Mesothelial cell of epicardium (in vitro differentiated cells): Measurements from ENCODE around the gene TMEM235. TPM values are rescaled to one million over a fixed set of nuclear protein-coding genes. Genes with fewer than 3 reads are reported as not detected.

Experiments
- DNase-seq, 2 experiments: peaks; one replicate each; pipeline ENCODE4 v3.0.0; 2021; ENCODE audit warnings: low spot score in 2 of 2; ENCODE audit not compliant: unreplicated experiment in 2 of 2
- H3K27ac Mint-ChIP-seq: 2 replicates; pipeline ENCODE4 v1.8.0; 2021; ENCODE audit warnings: mixed read lengths
- H3K27me3 Mint-ChIP-seq: 2 replicates; pipeline ENCODE4 v1.8.0; 2021; ENCODE audit warnings: low read depth, mixed read lengths
- H3K36me3 Mint-ChIP-seq: 2 replicates; pipeline ENCODE4 v1.8.0; 2021; ENCODE audit warnings: mixed read lengths
- H3K4me1 Mint-ChIP-seq: 2 replicates; pipeline ENCODE4 v1.8.0; 2021; ENCODE audit warnings: mixed read lengths
- H3K4me3 Mint-ChIP-seq: 2 replicates; pipeline ENCODE4 v1.8.0; 2021; ENCODE audit warnings: mild to moderate bottlenecking, moderate library complexity, mixed read lengths
- H3K9me3 Mint-ChIP-seq: 2 replicates; pipeline ENCODE4 v1.8.0; 2021; ENCODE audit warnings: mixed read lengths
- total RNA-seq: library from RNA; stranded (reverse); gene quantifications from 3 replicates; pipeline ENCODE4 v1.2.1, GENCODE V29; 2021
- TF ChIP-seq, protein P1 (sequence below): fragments of 200-600 bp; sonication (generic); IDR thresholded peaks from one replicate; pipeline ENCODE4 v1.5.0; 2021; ENCODE audit warnings: antibody characterized with exemption; ENCODE audit not compliant: unreplicated experiment

The TMEM235 gene
- total RNA-seq, 1 donor from 2014 or later = 1.5 TPM

DNA sequence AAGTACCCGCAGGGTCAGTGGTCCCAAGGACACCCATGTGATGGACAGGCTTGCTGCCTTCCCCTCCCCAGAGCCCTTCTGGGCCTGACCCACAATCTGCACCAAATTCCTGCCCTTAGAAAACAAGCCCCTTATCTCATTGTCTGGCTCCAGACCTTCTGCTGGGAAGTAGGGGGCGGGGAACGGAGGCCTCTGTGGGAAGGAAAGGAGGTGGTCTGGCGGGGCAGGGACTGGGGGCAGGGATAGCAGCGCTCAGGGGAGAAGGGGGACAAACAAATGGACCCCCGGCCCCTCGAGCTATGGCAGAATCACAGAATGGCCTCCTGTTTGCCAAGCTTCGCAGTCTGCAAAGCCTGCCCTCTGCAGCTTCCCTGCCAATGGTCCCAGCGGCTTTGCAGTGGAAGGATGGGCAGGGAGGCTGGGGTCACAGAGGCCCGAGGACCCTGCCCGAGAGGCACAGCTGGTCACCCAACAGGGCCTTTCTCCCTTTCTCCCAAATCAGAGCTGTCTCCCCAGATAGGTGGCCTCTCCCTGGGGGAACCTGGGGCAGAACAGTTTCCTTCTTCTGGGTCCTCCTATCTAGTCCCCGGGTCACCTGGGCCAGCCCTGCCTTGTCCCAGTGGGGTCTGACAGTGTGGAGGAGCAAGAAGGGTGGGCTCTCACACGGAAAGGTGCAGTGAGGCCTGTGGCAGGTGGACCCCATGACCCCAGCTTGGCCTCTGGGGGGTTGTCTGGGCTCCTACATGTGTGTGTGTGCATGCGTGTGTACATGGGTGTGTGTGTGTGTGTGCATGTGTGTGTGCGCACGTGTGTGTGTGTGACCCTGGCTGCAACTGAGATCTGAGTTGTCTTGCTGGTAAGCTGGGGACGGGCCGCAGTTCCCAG is 25.5 kb downstream of the TMEM235 start:
- Mint-ChIP-seq H3K9me3 (no peaks in the 10 kb centered on the region), H3K4me3 (no peak overlapping the region), H3K36me3 (no peaks in the 10 kb centered on the region), H3K4me1 (peaks cover 58% of the 10 kb centered on the region), H3K27ac (peak overlapping the region; percentile 94), H3K27me3 (no peaks in the 10 kb centered on the region)
- DNase-seq = no peak
- TF ChIP-seq, protein P1, sequence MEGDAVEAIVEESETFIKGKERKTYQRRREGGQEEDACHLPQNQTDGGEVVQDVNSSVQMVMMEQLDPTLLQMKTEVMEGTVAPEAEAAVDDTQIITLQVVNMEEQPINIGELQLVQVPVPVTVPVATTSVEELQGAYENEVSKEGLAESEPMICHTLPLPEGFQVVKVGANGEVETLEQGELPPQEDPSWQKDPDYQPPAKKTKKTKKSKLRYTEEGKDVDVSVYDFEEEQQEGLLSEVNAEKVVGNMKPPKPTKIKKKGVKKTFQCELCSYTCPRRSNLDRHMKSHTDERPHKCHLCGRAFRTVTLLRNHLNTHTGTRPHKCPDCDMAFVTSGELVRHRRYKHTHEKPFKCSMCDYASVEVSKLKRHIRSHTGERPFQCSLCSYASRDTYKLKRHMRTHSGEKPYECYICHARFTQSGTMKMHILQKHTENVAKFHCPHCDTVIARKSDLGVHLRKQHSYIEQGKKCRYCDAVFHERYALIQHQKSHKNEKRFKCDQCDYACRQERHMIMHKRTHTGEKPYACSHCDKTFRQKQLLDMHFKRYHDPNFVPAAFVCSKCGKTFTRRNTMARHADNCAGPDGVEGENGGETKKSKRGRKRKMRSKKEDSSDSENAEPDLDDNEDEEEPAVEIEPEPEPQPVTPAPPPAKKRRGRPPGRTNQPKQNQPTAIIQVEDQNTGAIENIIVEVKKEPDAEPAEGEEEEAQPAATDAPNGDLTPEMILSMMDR = no peak

DNA sequence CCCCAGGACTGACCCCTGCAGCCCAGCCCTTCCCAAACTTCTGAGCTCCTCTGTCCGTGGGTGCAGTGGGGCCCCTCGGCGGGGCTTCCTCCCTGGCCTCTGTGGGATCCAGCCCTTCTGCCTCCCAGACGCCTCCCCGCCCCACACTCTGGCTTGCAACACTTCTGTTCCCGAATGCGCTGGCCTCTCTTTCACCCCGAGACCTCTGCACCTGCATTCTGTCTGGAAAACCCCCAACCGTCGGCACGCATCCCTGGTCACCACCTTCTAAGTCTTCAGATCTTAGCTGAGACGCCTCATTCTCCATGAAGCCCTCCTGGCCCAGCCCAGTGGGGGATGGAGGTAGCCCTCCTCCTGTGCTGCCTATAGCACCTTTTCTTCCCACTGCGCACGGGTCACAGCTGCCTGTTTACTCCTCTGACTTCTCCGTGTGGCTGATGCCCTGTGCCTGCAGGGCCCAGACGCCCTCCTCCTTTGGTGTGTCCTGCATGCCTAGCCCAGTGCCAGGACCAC is 26.4 kb downstream of the TMEM235 start:
- Mint-ChIP-seq H3K9me3 (no peaks in the 10 kb centered on the region), H3K36me3 (no peaks in the 10 kb centered on the region), H3K4me3 (peak overlapping the region; percentile 24), H3K27me3 (no peaks in the 10 kb centered on the region), H3K27ac (peak overlapping the region; percentile 94), H3K4me1 (peaks cover 51% of the 10 kb centered on the region)
- TF ChIP-seq, protein P1 = no peak
- DNase-seq = no peak

DNA sequence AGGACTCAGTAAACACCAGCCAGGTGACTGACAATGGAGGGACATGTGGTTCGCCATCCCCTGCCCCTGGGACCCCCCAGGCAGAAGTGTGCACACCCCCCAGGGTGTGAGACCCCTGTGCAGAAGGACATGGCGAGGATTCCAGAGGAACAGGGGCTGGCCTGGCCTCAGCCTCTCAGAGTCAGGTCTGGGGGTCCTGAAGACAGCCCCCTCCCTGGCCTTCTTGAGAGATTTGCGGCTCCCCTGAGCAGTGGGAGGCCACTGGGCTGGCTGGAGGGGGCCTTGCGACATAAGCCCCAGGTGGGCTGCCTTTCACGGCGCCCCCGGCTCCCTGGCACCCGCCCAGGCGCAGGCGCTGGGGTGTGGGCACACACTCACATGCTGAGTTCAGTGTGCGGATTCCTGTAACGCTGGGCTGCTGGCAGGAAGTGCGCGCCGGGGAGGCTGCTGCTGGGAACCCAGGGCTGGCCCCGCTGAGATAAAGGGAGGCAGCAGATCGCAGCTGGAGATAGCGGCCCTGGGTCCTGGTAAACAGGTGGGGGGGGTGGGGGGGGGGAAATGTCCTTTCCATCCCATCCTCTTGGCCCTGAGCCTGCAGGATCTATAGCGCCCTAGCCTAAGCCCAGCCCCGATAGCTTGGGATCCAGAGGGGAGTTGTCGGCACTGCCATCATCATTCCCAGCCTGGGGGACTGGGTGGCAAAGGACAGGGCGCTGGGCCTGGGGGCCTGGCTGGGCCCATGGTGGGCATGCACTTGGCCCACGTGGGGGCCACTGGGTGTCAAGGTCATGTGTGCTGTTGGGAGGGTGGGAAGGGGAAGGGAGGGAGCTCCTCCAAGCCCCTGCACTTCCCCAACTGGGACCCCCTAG is 27.1 kb downstream of the TMEM235 start:
- peak in 1 of 2 experiments; percentile 38 for DNase-seq
- Mint-ChIP-seq H3K27ac (peak overlapping the region; percentile 94), H3K9me3 (no peaks in the 10 kb centered on the region), H3K36me3 (no peaks in the 10 kb centered on the region), H3K4me1 (peaks cover 50% of the 10 kb centered on the region), H3K27me3 (no peaks in the 10 kb centered on the region), H3K4me3 (peak overlapping the region; percentile 24)
- TF ChIP-seq, protein P1 = no peak

DNA sequence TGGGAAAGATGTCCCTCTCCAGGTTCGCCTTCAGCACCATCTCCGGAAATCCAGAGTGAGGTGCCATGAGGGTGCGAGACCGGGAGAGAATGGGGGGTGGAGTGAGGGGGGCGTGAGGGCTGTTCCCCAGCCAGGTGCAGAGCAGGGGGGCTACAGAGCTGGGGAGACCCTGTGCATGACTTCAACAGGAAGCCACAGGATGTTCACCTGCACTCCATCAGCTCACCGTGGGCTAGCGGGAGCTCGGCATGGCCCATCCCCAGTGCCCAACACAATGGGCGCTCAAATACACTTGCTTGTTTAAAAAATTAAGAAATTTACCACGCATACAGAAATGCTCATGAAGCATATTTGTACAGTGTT is 27.7 kb downstream of the TMEM235 start:
- no peaks in the 10 kb centered on the region for H3K36me3 Mint-ChIP-seq
- TF ChIP-seq, protein P1 = no peak
- H3K27ac Mint-ChIP-seq = no peak overlapping the region
- peaks cover 47% of the 10 kb centered on the region for H3K4me1 Mint-ChIP-seq
- no peak overlapping the region for H3K4me3 Mint-ChIP-seq
- H3K27me3 Mint-ChIP-seq = no peaks in the 10 kb centered on the region
- no peak for DNase-seq
- H3K9me3 Mint-ChIP-seq = no peaks in the 10 kb centered on the region

DNA sequence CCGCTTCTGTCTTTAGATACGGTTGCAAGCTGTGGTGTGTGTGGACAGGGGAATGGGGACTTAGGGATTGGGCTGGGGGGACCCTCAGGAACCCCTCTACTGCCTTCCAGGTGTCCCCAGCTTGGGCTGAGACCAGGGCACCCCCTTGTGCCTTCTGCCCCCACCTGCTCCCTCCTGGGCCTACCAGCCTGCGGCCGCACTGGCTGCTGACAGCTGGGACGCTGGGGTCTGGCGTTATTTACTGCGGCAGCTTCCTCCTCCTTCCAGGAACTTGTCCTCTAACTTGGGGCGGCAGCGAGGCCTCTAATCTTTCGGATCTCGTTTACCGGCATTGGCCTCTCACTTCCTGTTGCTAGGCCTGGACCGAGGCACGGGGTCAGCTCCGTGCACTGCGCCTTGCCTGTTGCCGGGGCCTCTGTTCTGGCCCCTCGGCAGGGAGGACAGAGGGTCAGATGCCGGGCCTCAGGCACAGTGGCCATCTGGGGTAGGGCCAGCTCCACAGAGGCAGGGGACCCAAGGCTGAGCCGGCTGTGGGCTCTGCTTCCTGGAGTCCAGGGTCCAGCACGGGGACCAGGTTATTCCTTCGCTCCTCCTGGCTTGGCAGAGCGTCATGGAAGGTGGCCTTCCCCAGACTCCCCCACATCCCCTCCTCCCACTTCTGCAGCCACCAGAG is 31.8 kb downstream of the TMEM235 start:
- Mint-ChIP-seq H3K9me3 (no peaks in the 10 kb centered on the region), H3K4me1 (peaks cover 41% of the 10 kb centered on the region), H3K27ac (peak overlapping the region; percentile 78), H3K4me3 (no peak overlapping the region), H3K36me3 (no peaks in the 10 kb centered on the region), H3K27me3 (no peaks in the 10 kb centered on the region)
- TF ChIP-seq, protein P1 = no peak
- DNase-seq = no peak
